ENCODE data around the gene CFAP45. TPM values are rescaled to one million over a fixed set of nuclear protein-coding genes. Genes with fewer than 3 reads are reported as not detected.

The CFAP45 gene
- total and polyA plus RNA-seq, 2 experiments from 2014 or later = 0.36 TPM; not detected in 1

- peak; percentile 54 for DNase-seq (ENCODE audit: low spot score)
- Histone ChIP-seq H3F3A (replicated peaks; ENCODE audit: low read depth) (no peaks in the 10 kb centered on the region), H4K20me1 (replicated peaks; ENCODE audit: insufficient read depth) (no peaks in the 10 kb centered on the region; the same call in 1 of the 2 replicates), H3K4me2 (peak overlapping the region; percentile 80), H3K9me2 (ENCODE audit: insufficient read depth) (no peaks in the 10 kb centered on the region), H3K79me2 (replicated peaks; ENCODE audit: insufficient read depth) (no peaks in the 10 kb centered on the region; the same call in 1 of the 2 replicates), H3K27ac (ENCODE audit: low read depth) (no peak overlapping the region), H3K4me1 (ENCODE audit: insufficient read depth) (peaks cover 19% of the 10 kb centered on the region), H2AFZ (peak overlapping the region; percentile 94; the same call in 1 of the 2 replicates), H3K36me3 (ENCODE audit: insufficient read depth) (no peaks in the 10 kb centered on the region), H3K4me3 (peak overlapping the region; percentile 62), H3K27me3 (ENCODE audit: insufficient read depth) (peaks cover 20% of the 10 kb centered on the region)
- H3K4me1 Mint-ChIP-seq = peaks cover 36% of the 10 kb centered on the region
- ATAC-seq = peak; percentile 5
- H3K36me3 Mint-ChIP-seq (ENCODE audit: low read depth) = peaks cover 21% of the 10 kb centered on the region
- H3K4me3 Mint-ChIP-seq = peak overlapping the region; percentile 88
- H3K27ac Mint-ChIP-seq = no peak overlapping the region
- no peaks in the 10 kb centered on the region; the same call in 2 of the 3 replicates for H3K9me3 Mint-ChIP-seq
- peaks cover 20% of the 10 kb centered on the region for H3K27me3 Mint-ChIP-seq (ENCODE audit: insufficient read depth, low read depth, poor library complexity)
- TF ChIP-seq ETS1 (IDR thresholded peaks at IDR 0.05) = no peak
- 0 out of 2 replicates have a peak, but pooled peaks have one; percentile 22 for TF ChIP-seq CREB1 (CRISPR knock-in tag; IDR thresholded peaks at IDR 0.05; ENCODE audit: low read depth)
These were observed 24.2 kb upstream of the CFAP45 start for GRCh38 chr1:159924025-159924790.

GRCh38 chr1:159923203-159924024, 23.4 kb upstream of the CFAP45 start:
- peak overlapping the region; percentile 62 for H3K4me3 ChIP-seq

DNA sequence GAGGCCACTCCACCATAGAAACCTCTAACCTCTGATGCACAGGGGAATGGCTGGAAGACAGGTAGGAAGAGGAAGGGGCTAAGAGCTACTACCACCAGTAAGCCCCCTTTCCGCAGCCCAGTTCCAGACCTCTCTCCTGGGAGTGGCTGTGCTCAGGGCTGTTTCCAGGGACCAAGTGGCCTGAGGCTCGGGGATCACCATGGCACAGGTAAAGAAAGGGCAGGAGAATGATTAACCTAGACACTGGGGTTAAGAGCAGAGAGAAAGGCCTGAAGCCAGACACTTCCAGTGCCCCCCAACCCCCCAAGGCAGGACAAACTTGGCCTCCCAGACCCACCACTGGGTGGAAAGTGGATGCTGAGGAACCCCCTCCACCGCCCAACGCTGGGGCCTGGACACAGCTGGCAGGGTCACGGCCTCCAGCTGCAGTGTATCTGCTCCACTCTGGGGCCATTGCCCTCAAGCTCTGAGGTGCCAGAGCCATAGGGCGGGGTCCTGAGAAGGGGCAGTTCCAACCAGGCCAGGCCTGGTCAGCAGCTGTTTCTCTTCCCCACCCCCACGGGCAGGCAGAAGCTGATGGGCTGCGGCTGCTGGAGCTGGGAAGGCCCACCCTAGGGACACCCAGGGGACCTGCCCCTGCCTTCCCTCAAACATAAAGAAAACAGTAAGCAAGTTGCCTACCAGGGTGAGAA, 22.7 kb upstream of the CFAP45 start:
- peaks cover 25% of the 10 kb centered on the region for H3K27me3 Mint-ChIP-seq (ENCODE audit: insufficient read depth, low read depth, poor library complexity)
- peaks cover 31% of the 10 kb centered on the region for H3K4me1 Mint-ChIP-seq
- H3K27ac Mint-ChIP-seq = no peak overlapping the region
- no peak overlapping the region for H2AFZ ChIP-seq
- H3K4me3 Mint-ChIP-seq = peak overlapping the region; percentile 79; the same call in 2 of the 3 replicates
- H3K9me3 Mint-ChIP-seq = no peaks in the 10 kb centered on the region; the same call in 2 of the 3 replicates
- no peaks in the 10 kb centered on the region; the same call in 1 of the 2 replicates for H4K20me1 ChIP-seq (replicated peaks; ENCODE audit: insufficient read depth)
- TF ChIP-seq POLR2AphosphoS5 (IDR thresholded peaks at IDR 0.05; ENCODE audit: low read depth) (no peak), ZNF462 (CRISPR knock-in tag; IDR thresholded peaks at IDR 0.05) (no peak), CREB1 (CRISPR knock-in tag; IDR thresholded peaks at IDR 0.05; ENCODE audit: low read depth) (no peak)
- peak overlapping the region; percentile 62; the same call in 1 of the 2 replicates for H3K4me3 ChIP-seq
- H3K9me2 ChIP-seq (ENCODE audit: insufficient read depth) = no peaks in the 10 kb centered on the region
- H3K36me3 Mint-ChIP-seq (ENCODE audit: low read depth) = peaks cover 22% of the 10 kb centered on the region
- DNase-seq (ENCODE audit: low spot score) (no peak), ATAC-seq (no peak)
- peaks cover 20% of the 10 kb centered on the region for H3K27me3 ChIP-seq (ENCODE audit: insufficient read depth)
- no peak overlapping the region for H3K27ac ChIP-seq (ENCODE audit: low read depth)
- peak overlapping the region; percentile 80 for H3K4me2 ChIP-seq
- H3F3A ChIP-seq (replicated peaks; ENCODE audit: low read depth) = no peaks in the 10 kb centered on the region
- peaks cover 19% of the 10 kb centered on the region for H3K4me1 ChIP-seq (ENCODE audit: insufficient read depth)
- no peaks in the 10 kb centered on the region; the same call in 1 of the 2 replicates for H3K79me2 ChIP-seq (replicated peaks; ENCODE audit: insufficient read depth)
- H3K36me3 ChIP-seq (ENCODE audit: insufficient read depth) = no peaks in the 10 kb centered on the region

More at GRCh38 chr1:159923203-159924024, 23.4 kb upstream of the CFAP45 start:
- H3K79me2 ChIP-seq (replicated peaks; ENCODE audit: insufficient read depth) = no peaks in the 10 kb centered on the region; the same call in 1 of the 2 replicates
- peak; percentile 83 for DNase-seq (ENCODE audit: low spot score)
- H4K20me1 ChIP-seq (replicated peaks; ENCODE audit: insufficient read depth) = no peaks in the 10 kb centered on the region; the same call in 1 of the 2 replicates
- H3K36me3 ChIP-seq (ENCODE audit: insufficient read depth) = no peaks in the 10 kb centered on the region
- peak overlapping the region; percentile 79 for H3K4me3 Mint-ChIP-seq
- peak; percentile 44 for ATAC-seq
- H3F3A ChIP-seq (replicated peaks; ENCODE audit: low read depth) = no peaks in the 10 kb centered on the region
- H3K27ac ChIP-seq (ENCODE audit: low read depth) = no peak overlapping the region
- no peak for TF ChIP-seq STAT1 (IDR thresholded peaks at IDR 0.05; ENCODE audit: unreplicated experiment)
- H3K27ac Mint-ChIP-seq = no peak overlapping the region
- no peaks in the 10 kb centered on the region for H3K9me2 ChIP-seq (ENCODE audit: insufficient read depth)
- no peaks in the 10 kb centered on the region; the same call in 2 of the 3 replicates for H3K9me3 Mint-ChIP-seq
- no peak overlapping the region for H2AFZ ChIP-seq
- H3K4me1 ChIP-seq (ENCODE audit: insufficient read depth) = peaks cover 19% of the 10 kb centered on the region
- H3K4me2 ChIP-seq = peak overlapping the region; percentile 80
- H3K36me3 Mint-ChIP-seq (ENCODE audit: low read depth) = peaks cover 21% of the 10 kb centered on the region
- H3K27me3 ChIP-seq (ENCODE audit: insufficient read depth) = peaks cover 20% of the 10 kb centered on the region
- peaks cover 22% of the 10 kb centered on the region for H3K27me3 Mint-ChIP-seq (ENCODE audit: insufficient read depth, low read depth, poor library complexity)
- H3K4me1 Mint-ChIP-seq = peaks cover 31% of the 10 kb centered on the region

All from GM23338 (cell line).